ENCODE results near the gene PPIA.

Gene PPIA

DNA sequence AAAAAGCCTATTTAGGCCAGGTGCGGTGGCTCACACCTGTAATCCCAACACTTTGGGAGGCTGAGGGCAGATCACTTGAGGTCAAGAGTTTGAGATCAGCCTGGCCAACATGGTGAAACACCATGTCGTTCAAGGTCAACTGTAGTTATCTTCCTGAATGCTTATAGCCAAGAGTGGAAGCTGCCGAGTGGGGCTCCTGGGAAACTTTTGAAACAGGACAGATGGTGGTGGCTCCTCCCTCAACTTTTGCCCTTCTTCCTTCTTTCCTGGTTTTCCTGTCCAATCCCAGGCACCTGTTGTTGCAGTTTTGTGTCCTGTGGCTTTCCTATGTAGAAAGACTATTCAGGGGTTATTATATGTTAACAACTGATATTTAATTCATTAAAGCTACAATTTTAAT, 8.7 kb upstream of the PPIA start:
- H3K9ac ChIP-seq (ENCODE audit: low read depth, low read length), result no peak overlapping the region
- no peak for ATAC-seq (ENCODE audit: insufficient read depth, low read depth)
- H3K4me2 ChIP-seq (ENCODE audit: insufficient read depth, low read length), result no peak overlapping the region
- H3K4me3 ChIP-seq (ENCODE audit: low read depth in 1 of 2, low read length in 2 of 2), result no peak overlapping the region
- TF ChIP-seq EZH2 (IDR thresholded peaks at IDR 0.05; ENCODE audit: borderline replicate concordance, low read depth, low read length, severe bottlenecking) (no peak), CTCF (IDR thresholded peaks at IDR 0.05; ENCODE audit: borderline replicate concordance, extremely low read depth, low read length, poor library complexity, severe bottlenecking) (no peak)
- no peak overlapping the region for H3K27ac ChIP-seq (ENCODE audit: low read length)
- no peak overlapping the region for H2AFZ ChIP-seq (ENCODE audit: low read depth, low read length)
- H3K36me3 ChIP-seq (ENCODE audit: insufficient read depth, low read length), result no peaks in the 10 kb centered on the region
- no peaks in the 10 kb centered on the region for H3K4me1 ChIP-seq (ENCODE audit: insufficient read depth, low read length)
- H3K27me3 ChIP-seq (ENCODE audit: insufficient read depth, low read length, poor library complexity), result no peaks in the 10 kb centered on the region
- DNase-seq, result no peak
- H4K20me1 ChIP-seq (ENCODE audit: insufficient read depth, low read length), result no peaks in the 10 kb centered on the region
- no peaks in the 10 kb centered on the region for H3K79me2 ChIP-seq (ENCODE audit: insufficient read depth, low read length)
- H3K9me3 ChIP-seq (ENCODE audit: insufficient read depth, low read length, severe bottlenecking), result peaks cover 6% of the 10 kb centered on the region

- no peak for DNase-seq
- Histone ChIP-seq H3K36me3 (ENCODE audit: insufficient read depth, low read length) (no peaks in the 10 kb centered on the region), H3K4me3 (ENCODE audit: low read depth in 1 of 2, low read length in 2 of 2) (no peak overlapping the region), H3K79me2 (ENCODE audit: insufficient read depth, low read length) (no peaks in the 10 kb centered on the region), H3K27me3 (ENCODE audit: insufficient read depth, low read length, poor library complexity) (no peaks in the 10 kb centered on the region), H2AFZ (ENCODE audit: low read depth, low read length) (no peak overlapping the region), H4K20me1 (ENCODE audit: insufficient read depth, low read length) (no peaks in the 10 kb centered on the region), H3K9ac (ENCODE audit: low read depth, low read length) (no peak overlapping the region), H3K4me2 (ENCODE audit: insufficient read depth, low read length) (no peak overlapping the region), H3K4me1 (ENCODE audit: insufficient read depth, low read length) (peaks cover under 1% of the 10 kb centered on the region; the same call in 1 of the 2 replicates), H3K27ac (ENCODE audit: low read length) (no peak overlapping the region), H3K9me3 (ENCODE audit: insufficient read depth, low read length, severe bottlenecking) (no peaks in the 10 kb centered on the region)
- no peak for ATAC-seq (ENCODE audit: insufficient read depth, low read depth)
- TF ChIP-seq EZH2 (IDR thresholded peaks at IDR 0.05; ENCODE audit: borderline replicate concordance, low read depth, low read length, severe bottlenecking) (no peak), CTCF (IDR thresholded peaks at IDR 0.05; ENCODE audit: borderline replicate concordance, extremely low read depth, low read length, poor library complexity, severe bottlenecking) (no peak)
These were observed 6.5 kb upstream of the PPIA start for GRCh38 chr7:44789990-44790389.

DNA sequence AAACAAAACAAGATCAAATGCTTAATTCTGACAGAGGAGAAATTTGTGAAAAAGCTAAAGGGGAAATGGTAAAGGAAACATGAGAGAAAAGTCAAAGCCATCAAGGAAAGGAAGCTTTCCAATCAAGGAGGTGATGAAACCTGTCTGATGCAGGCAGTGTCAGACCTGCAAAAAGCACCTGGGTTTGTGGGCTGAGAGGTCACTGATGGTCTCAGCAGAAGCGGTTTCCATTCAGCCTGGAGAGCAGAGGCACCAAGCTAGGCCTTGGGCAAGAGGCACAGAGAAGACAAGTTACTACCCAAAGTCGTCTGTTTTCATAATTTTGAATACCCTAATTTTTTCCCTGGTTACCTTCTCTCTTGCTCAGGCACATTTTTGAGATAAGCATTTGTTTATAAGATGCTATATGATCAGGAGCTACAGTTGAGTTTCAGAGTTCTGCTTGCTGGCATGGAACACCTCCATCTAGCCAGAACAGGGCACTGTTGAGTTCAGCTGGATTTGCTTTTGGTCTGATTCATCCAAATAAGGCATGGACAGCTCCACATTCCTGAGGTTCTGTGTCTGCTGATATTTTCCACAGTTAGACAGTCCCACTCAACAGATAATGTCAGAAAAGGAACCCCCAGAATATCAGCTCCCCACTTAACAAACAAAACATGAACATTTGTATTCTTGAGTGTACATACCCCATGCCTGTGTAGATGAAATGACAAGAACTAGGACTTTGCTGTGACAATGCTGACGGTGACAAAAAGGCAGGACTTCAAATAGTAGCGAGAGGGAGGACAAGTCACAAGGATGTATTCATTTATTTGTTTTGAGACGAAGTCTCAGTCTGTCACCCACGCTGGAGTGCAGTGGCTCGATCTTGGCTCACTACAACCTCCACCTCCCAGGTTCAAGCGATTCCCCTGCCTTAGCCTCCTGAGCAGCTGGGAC, 4.9 kb upstream of the PPIA start:
- H3K36me3 ChIP-seq (ENCODE audit: insufficient read depth, low read length), result no peaks in the 10 kb centered on the region; the same call in 1 of the 2 replicates
- H3K4me2 ChIP-seq (ENCODE audit: insufficient read depth, low read length), result no peak overlapping the region
- DNase-seq (no peak), ATAC-seq (ENCODE audit: insufficient read depth, low read depth) (no peak)
- no peaks in the 10 kb centered on the region for H3K27me3 ChIP-seq (ENCODE audit: insufficient read depth, low read length, poor library complexity)
- H2AFZ ChIP-seq (ENCODE audit: low read depth, low read length), result no peak overlapping the region
- peaks cover 12% of the 10 kb centered on the region for H3K4me1 ChIP-seq (ENCODE audit: insufficient read depth, low read length)
- peaks cover 11% of the 10 kb centered on the region for H3K79me2 ChIP-seq (ENCODE audit: insufficient read depth, low read length)
- no peak overlapping the region for H3K27ac ChIP-seq (ENCODE audit: low read length)
- no peak for TF ChIP-seq CTCF (IDR thresholded peaks at IDR 0.05; ENCODE audit: borderline replicate concordance, extremely low read depth, low read length, poor library complexity, severe bottlenecking)
- no peak for TF ChIP-seq EZH2 (IDR thresholded peaks at IDR 0.05; ENCODE audit: borderline replicate concordance, low read depth, low read length, severe bottlenecking)
- H3K4me3 ChIP-seq (ENCODE audit: low read depth in 1 of 2, low read length in 2 of 2), result no peak overlapping the region
- H4K20me1 ChIP-seq (ENCODE audit: insufficient read depth, low read length), result no peaks in the 10 kb centered on the region
- no peaks in the 10 kb centered on the region for H3K9me3 ChIP-seq (ENCODE audit: insufficient read depth, low read length, severe bottlenecking)
- H3K9ac ChIP-seq (ENCODE audit: low read depth, low read length), result no peak overlapping the region
